HG02981 (cell line): Measurements from ENCODE around the gene RNF148.

Source experiments
- ATAC-seq: cut with Tn5 transposase; IDR thresholded peaks from one replicate; pipeline ENCODE4 v1.9.1; 2021; ENCODE audit warnings: mild to moderate bottlenecking, moderate library complexity; ENCODE audit not compliant: unreplicated experiment

RNF148 gene, protein sequence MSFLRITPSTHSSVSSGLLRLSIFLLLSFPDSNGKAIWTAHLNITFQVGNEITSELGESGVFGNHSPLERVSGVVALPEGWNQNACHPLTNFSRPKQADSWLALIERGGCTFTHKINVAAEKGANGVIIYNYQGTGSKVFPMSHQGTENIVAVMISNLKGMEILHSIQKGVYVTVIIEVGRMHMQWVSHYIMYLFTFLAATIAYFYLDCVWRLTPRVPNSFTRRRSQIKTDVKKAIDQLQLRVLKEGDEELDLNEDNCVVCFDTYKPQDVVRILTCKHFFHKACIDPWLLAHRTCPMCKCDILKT

GRCh38 chr7:122702872-122703510, at the start of gene RNF148:
TSS of gene RNF148 (minus strand) at chr7:122702922. CDS start at chr7:122702750, 172 bp downstream.
- ATAC-seq, result no peak

DNA sequence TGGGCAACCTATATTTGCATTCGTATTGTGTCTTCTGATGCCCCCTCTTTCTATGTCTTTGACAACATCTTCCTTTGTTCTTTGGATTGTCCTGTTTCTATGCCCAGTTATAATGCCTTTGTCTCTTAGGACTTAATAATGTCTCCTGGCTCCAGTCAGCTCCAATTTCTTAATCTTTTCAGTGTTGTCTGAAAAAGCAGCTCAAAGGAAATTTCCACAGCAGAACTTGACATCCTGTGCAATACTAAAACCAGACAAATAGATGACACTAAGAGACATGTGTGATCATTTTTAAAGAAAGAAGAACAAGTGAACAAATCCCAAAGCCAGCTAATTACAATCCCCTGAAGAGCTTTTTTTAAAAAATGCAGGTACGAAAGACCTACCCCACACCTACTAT, 47.7 kb upstream of the RNF148 start:
- ATAC-seq, result no peak

- ATAC-seq, result no peak
Measured at GRCh38 chr7:122748195-122748594, 45.5 kb upstream of the RNF148 start.

- ATAC-seq, result no peak
Measured at GRCh38 chr7:122746948-122747347, 44.2 kb upstream of the RNF148 start.

DNA sequence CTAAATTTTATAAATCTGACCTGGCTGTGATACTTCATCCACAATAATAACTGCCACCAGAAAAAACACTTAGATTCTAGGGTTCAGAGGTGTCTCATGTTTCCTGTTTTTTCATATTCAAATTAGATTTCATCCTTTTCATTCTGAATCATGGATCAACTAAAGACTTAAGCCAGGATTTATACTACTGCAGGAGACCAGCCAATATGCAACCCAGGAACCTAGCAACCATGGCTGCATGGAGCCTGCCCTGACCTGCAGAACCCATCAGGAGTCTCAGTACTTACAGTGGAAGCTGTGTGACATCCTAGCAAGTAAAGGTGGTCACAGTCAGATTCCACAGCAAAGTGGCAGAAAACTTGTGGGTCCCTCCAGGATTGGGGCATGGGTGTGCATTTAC, 40.5 kb upstream of the RNF148 start:
- ATAC-seq, result no peak

DNA sequence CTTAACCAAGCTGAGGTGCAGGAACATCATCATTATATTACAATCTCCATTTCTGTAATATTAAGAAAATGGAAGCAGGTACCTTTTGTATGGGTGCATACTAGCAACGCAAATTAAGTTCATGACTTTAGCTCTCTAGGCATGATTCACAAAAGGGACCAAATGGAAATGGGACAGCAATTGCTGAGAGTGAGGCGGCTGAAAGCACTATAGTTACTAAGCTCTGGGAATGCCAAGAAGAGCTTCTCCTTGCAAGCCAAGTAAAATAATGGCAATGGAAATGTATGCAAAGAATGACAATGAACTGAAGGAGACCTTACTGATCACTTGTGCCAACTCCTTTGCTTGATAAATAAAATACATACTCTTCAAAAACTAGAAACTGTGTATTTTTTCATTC, 36.2 kb upstream of the RNF148 start:
- no peak for ATAC-seq

DNA sequence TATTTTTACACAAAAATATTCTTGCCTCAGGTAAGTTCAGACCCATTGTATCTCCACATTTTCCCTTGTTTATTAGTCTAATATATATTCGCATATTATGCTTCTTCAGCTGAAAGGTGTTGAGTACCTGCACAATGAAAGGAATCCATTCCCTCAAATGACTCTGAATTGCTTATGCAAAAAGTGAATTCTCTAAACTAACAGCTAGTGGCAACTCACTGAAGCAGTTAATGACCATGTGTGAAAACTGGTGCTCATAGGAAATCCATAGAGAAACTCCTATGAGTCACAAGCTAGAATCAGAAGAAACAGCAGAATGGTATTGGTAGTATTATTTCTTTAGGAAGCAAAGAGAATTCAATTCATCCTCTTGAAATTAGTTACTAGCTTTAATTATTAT, 33.5 kb upstream of the RNF148 start:
- ATAC-seq, result no peak

DNA sequence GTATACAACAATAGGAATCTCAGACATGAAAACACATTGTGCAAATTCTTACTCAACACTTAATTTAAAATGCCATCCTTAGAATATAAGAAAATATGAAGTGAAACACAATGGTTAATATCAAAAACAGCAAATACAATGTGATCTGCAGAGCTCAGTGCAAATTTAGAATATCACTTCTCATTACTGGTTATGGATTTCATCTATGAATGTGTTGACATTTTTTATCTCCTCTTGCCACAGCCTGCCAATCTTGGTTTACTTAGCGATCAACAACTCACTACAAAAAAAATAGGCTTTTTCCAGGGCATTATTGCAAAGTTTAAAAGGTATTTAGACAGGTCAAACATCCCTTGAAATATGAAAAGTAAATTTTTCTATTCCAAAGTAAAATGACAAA, 25.0 kb upstream of the RNF148 start:
- ATAC-seq, result no peak

DNA sequence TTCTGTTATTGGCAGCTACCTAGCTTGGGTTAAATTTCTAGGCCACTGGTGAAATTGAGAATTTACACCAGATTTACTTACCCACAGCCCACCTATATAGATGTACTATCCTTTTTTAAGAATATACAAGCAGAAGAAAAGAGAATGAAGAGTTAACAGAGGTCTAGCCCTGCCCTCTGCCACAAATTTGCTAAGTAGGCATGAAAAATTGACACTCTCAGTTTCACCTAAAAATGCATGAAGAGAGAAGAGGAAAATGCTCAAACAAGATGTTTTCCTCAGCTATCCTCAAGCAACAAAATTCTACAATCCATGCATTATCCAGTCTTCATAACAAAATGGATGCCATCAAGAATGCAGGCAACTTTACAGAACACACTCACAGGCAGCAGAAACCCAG, 24.6 kb upstream of the RNF148 start:
- ATAC-seq, result no peak

GRCh38 chr7:122726881-122727280, 24.2 kb upstream of the RNF148 start:
- ATAC-seq, result no peak

GRCh38 chr7:122724366-122724765, 21.6 kb upstream of the RNF148 start:
- ATAC-seq, result no peak

DNA sequence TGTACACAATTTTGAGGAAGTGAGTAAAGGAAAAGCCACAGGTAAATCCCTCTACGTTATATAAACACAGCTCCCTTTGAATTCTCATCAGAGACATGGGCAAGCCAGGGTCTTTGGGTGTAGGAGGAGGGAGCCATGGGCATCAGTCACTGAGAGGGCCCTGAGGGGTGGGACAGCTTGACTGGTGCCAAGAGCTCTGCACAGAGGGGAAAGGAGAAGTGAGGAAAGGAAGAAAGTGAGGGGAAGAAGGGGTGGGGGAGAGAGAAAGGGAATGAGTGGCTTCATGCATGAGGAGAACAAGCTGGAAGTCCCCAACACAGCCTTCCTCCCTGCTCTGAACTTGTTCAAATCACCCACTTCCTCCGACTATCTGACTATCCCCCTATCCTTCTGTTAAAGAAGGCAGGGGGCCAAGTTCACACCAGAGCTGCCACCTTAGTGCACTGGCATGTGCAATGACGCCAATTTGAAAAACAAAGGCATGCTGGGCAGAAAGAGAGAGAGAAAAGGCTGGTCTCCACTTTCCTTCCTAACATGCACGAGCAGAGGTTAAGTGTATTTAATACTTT, 16.4 kb upstream of the RNF148 start:
- no peak for ATAC-seq

GRCh38 chr7:122717356-122718089, 14.8 kb upstream of the RNF148 start:
- no peak for ATAC-seq

GRCh38 chr7:122715183-122715582, 12.5 kb upstream of the RNF148 start:
- ATAC-seq, result no peak

GRCh38 chr7:122710916-122711315, 8.2 kb upstream of the RNF148 start:
- ATAC-seq, result no peak

- ATAC-seq, result no peak
Measured at GRCh38 chr7:122709930-122710646, 7.4 kb upstream of the RNF148 start.

- no peak for ATAC-seq
Measured at GRCh38 chr7:122706836-122707235, 4.1 kb upstream of the RNF148 start.

GRCh38 chr7:122699017-122699416, 3.7 kb downstream of the RNF148 start, which contains the start of gene RNF133:
TSS of gene RNF133 (minus strand) at chr7:122699117. CDS start at chr7:122698918, 199 bp downstream.
- no peak for ATAC-seq

- ATAC-seq, result no peak
Measured at GRCh38 chr7:122695816-122696215, 6.9 kb downstream of the RNF148 start.

- ATAC-seq, result no peak
Measured at GRCh38 chr7:122694697-122695096, 8.0 kb downstream of the RNF148 start.

DNA sequence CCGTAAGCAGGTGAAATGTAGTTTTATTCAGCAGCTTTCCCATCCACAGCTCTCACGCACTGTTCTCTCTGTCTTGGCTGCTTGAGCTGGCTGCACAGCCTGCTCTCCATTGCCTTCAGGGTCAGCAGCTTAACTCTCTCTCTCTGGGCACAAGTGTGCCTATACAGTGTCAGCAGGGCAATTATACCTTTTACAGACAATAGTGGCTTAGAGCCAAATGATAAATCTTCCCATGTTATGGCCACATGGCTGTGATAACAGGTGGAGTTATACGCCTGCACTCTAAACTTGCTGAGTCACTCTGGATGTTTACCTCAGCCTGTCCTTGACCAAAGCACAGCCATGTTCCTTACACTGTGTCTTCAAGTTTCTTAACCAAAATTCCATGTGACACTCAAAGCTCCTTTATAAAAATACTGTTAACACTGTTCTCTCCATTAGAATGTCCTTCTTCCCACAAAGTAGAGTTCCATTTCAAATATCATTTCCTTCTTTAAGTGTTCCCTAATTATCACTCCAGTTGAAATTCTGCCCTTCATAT, 9.9 kb downstream of the RNF148 start:
- no peak for ATAC-seq
